ENCODE results near the gene LCA5L. TPM values are rescaled to one million over a fixed set of nuclear protein-coding genes. Genes with fewer than 3 reads are reported as not detected.

Gene LCA5L
- total and polyA plus RNA-seq, 2 experiments from 2014 or later: 0.37 to 1.8 TPM

- TF ChIP-seq, protein P1, sequence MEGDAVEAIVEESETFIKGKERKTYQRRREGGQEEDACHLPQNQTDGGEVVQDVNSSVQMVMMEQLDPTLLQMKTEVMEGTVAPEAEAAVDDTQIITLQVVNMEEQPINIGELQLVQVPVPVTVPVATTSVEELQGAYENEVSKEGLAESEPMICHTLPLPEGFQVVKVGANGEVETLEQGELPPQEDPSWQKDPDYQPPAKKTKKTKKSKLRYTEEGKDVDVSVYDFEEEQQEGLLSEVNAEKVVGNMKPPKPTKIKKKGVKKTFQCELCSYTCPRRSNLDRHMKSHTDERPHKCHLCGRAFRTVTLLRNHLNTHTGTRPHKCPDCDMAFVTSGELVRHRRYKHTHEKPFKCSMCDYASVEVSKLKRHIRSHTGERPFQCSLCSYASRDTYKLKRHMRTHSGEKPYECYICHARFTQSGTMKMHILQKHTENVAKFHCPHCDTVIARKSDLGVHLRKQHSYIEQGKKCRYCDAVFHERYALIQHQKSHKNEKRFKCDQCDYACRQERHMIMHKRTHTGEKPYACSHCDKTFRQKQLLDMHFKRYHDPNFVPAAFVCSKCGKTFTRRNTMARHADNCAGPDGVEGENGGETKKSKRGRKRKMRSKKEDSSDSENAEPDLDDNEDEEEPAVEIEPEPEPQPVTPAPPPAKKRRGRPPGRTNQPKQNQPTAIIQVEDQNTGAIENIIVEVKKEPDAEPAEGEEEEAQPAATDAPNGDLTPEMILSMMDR (IDR thresholded peaks at IDR 0.05; ENCODE audit: poor library complexity): no peak
- TF ChIP-seq EZH2phosphoT487 (IDR thresholded peaks at IDR 0.05; ENCODE audit: low read depth, severe bottlenecking, unreplicated experiment) (no peak), EZH2 (IDR thresholded peaks at IDR 0.05; ENCODE audit: borderline replicate concordance) (no peak)
- H3K27ac ChIP-seq: no peak overlapping the region
- no peaks in the 10 kb centered on the region for H3K4me1 ChIP-seq (ENCODE audit: insufficient read depth)
- peaks cover 3% of the 10 kb centered on the region for H4K20me1 ChIP-seq (ENCODE audit: insufficient read depth, poor library complexity, severe bottlenecking)
- H3K9me3 ChIP-seq (ENCODE audit: low read depth): no peaks in the 10 kb centered on the region
- no peaks in the 10 kb centered on the region for H3K36me3 ChIP-seq (replicated peaks; ENCODE audit: insufficient read depth, low read depth)
- no peak for DNase-seq (ENCODE audit: low spot score)
- 21% methylated on average over 10 of the region's 10 CpGs for WGBS (ENCODE audit: low lambda C conversion rate, missing lambda C conversion rate)
- H3K9me2 ChIP-seq (replicated peaks; ENCODE audit: insufficient read depth): no peaks in the 10 kb centered on the region
- no peak overlapping the region for H3K4me3 ChIP-seq
- peaks cover 29% of the 10 kb centered on the region for H3K79me2 ChIP-seq
- H3K4me2 ChIP-seq: peak overlapping the region; percentile 83
- no peak overlapping the region for H2AFZ ChIP-seq
- H3K27me3 ChIP-seq: no peaks in the 10 kb centered on the region
These were observed 56.8 kb downstream of the LCA5L start for GRCh38 chr21:39388811-39389155.

DNA sequence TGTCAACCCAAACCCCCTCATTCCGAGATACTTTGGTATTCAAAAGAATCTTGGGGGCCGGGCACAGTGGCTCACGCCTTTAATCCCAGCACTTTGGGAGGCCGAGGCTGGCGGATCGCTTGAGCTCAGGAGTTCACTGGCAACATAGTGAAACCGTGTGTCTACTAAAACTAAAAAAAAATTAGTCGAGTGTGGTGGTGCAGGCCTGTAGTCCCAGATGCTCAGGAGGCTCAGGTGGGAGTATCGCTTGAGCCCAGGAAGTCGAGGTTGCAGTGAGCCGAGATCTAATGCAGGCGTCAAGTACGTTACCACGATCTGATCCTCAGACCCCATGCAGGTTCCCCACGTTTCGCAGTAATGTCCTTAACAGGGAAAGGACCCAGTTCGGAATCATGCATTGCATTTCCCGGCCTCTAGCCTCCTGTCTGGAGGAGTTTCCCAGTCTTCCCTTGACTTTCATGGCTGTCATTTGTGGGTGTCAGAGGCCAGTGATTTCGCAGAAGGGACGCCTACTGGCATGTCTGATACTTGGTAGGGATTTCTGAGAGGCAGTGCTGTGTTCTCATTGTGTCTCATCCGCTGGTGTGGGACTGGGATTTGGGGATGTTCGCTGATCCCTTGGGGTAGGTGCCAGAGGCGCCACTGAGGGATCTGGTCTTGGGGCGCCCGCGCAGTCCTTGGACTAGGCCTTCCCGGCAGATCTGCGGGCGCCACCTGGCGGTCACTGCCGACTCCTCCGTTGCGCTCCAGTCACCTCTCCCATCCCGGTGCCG lies 57.4 kb downstream of the LCA5L start:
- Histone ChIP-seq H4K20me1 (ENCODE audit: insufficient read depth, poor library complexity, severe bottlenecking) (peaks cover 3% of the 10 kb centered on the region), H3K36me3 (replicated peaks; ENCODE audit: insufficient read depth, low read depth) (no peaks in the 10 kb centered on the region), H3K4me2 (peak overlapping the region; percentile 83), H3K27ac (peak overlapping the region; percentile 46), H3K27me3 (no peaks in the 10 kb centered on the region), H3K9me3 (ENCODE audit: low read depth) (no peaks in the 10 kb centered on the region), H3K79me2 (peaks cover 29% of the 10 kb centered on the region), H3K9me2 (replicated peaks; ENCODE audit: insufficient read depth) (no peaks in the 10 kb centered on the region), H2AFZ (peak overlapping the region; percentile 72), H3K4me1 (ENCODE audit: insufficient read depth) (no peaks in the 10 kb centered on the region), H3K4me3 (peak overlapping the region; percentile 29)
- DNase-seq (ENCODE audit: low spot score): peak; percentile 94
- TF ChIP-seq, protein P1 (IDR thresholded peaks at IDR 0.05; ENCODE audit: poor library complexity): peak; percentile 96
- TF ChIP-seq EZH2phosphoT487 (IDR thresholded peaks at IDR 0.05; ENCODE audit: low read depth, severe bottlenecking, unreplicated experiment): no peak
- 29% methylated on average over 35 of the region's 35 CpGs for WGBS (ENCODE audit: low lambda C conversion rate, missing lambda C conversion rate)

DNA sequence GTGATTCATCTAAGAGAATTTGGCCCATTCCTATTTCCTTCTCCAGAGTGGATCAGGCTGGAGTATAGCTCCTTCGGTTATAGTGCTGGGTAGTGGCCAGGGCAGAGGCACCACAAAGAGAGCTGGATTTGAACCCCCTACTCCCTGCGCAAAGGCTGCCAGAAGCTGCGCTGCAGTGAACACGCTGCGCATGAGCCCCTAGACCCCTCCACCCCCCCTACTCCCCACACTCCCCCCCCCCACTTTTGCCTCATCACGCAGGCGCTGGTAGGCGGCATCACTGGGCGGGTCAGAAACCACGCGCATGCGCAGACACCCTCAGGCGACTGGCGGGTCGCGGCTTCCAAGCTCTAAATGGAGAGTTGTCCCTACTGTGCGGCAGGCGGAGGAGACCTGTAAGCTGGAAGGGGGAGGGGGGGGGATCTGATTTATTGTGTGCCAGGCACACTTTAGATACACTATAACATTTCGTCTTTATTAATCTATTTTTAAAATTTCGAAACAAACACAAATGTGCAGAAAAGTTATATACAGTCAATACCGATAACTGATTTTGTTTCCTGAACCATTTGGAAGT lies 58.0 kb downstream of the LCA5L start:
- peak overlapping the region; percentile 72 for H2AFZ ChIP-seq
- no peaks in the 10 kb centered on the region for H3K36me3 ChIP-seq (replicated peaks; ENCODE audit: insufficient read depth, low read depth)
- peaks cover 3% of the 10 kb centered on the region for H4K20me1 ChIP-seq (ENCODE audit: insufficient read depth, poor library complexity, severe bottlenecking)
- peak overlapping the region; percentile 46 for H3K27ac ChIP-seq
- H3K4me2 ChIP-seq: peak overlapping the region; percentile 83
- H3K9me3 ChIP-seq (ENCODE audit: low read depth): no peaks in the 10 kb centered on the region
- no peaks in the 10 kb centered on the region for H3K4me1 ChIP-seq (ENCODE audit: insufficient read depth)
- WGBS (ENCODE audit: low lambda C conversion rate, missing lambda C conversion rate): 4% methylated on average over 21 of the region's 21 CpGs
- H3K79me2 ChIP-seq: peaks cover 31% of the 10 kb centered on the region
- TF ChIP-seq EZH2phosphoT487 (IDR thresholded peaks at IDR 0.05; ENCODE audit: low read depth, severe bottlenecking, unreplicated experiment) (no peak), EZH2 (IDR thresholded peaks at IDR 0.05; ENCODE audit: borderline replicate concordance) (no peak)
- TF ChIP-seq, protein P1 (IDR thresholded peaks at IDR 0.05; ENCODE audit: poor library complexity): no peak
- DNase-seq (ENCODE audit: low spot score): peak; percentile 95
- H3K9me2 ChIP-seq (replicated peaks; ENCODE audit: insufficient read depth): no peaks in the 10 kb centered on the region
- H3K27me3 ChIP-seq: no peaks in the 10 kb centered on the region
- H3K4me3 ChIP-seq: peak overlapping the region; percentile 29

Data from hepatocyte (in vitro differentiated cells).